Measurements from ENCODE around the gene GJB2. TPM values are rescaled to one million over a fixed set of nuclear protein-coding genes. Genes with fewer than 3 reads are reported as not detected.
"Not testable (repeated sequence)": the region's sequence is repeated elsewhere in the genome, so short reads cannot be mapped to it uniquely, and the experiment has no call there.

The GJB2 gene
- total RNA-seq, 8 experiments from 2014 or later, result 0.05 to 3.6 (median 0.17) TPM; not detected in 3

DNA sequence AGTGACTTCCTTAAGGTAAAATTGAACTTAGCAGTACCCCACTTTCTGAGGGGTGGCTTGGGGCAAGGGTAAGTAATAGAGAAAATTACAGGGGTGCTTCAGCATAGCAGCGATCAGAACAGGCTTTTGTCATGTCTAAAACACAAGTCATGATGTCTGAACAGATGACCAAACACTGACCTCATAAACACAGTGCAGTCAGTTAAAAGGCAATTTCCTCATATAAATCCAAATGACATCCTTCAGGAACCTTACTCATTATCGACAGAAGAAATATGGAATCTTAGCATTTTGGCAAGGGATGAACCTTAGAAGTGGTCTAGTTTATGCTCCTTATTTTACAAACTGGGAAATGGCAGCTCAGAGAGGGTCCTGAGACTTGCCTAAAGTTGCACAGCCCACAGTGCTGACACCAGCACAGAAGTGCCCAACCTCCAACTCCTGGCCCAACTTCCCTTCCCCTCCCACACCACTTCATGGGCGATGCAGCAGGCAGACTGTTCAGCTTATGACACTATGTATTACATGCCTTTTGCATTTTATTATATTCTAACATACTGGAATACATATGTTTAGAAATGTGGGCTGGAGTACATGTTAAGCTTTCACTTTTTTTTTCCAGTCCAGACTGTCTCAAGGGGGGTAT is 35.5 kb downstream of the GJB2 start:
- Histone ChIP-seq H3K27ac (no peak overlapping the region), H3K4me1 (replicated peaks in 1 of 2) (peaks cover 0 to 9% of the 10 kb centered on the region in 2 donors), H3K4me3 (no peak overlapping the region)
- in situ Hi-C loops (cut with MboI; ENCODE audit: low pct_unique_long_range_greater_than_20kb in 2 of 9, low sequenced_read_pairs in 9 of 9, unreplicated experiment in 9 of 9), result no loop called here
- 0 to 69% (median 30%) methylated on average over 1 to 3 of the region's 3 CpGs; no CpG with 5 or more reads in 1 of the 10 experiments for WGBS, 10 experiments
- ATAC-seq (replicated peaks in 6 of 8), result no peak

DNA sequence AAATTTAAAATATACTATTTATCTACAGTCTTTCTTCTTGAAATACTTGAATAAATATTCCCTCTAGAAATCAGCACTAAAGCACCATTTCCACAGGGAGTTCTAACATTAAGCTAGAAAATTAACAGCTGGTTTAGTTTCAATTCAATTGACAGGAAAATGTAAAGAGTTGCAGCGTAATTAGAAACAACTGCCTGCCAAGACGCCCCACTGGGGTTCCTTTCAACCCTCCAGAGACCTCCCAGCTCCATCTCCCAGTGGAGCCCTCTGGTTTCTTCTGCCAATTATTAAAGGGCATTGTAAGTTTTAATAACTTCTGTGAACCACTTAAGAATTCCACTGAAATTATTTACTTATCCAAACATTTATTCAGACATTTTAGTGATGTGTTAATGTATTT is 36.0 kb downstream of the GJB2 start:
- ATAC-seq (replicated peaks in 6 of 8), result no peak

DNA sequence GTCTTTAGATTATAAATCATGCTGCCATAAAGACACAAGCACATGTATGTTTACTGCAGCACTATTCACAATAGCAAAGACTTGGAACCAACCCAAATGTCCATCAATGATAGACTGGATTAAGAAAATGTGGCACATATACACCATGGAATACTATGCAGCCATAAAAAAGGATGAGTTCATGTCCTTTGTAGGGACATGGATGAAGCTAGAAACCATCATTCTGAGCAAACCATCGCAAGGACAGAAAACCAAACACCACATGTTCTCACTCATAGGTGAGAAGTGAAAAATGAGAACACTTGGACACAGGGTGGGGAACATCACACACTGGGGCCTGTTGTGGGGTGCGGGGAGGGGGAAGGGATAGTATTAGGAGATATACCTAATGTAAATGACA is 39.4 kb downstream of the GJB2 start:
- no CpG with 5 or more reads among the region's 2 CpGs for WGBS, 10 experiments
- ATAC-seq (replicated peaks in 6 of 8); H3K27ac ChIP-seq; H3K4me1 ChIP-seq (replicated peaks in 1 of 2); in situ Hi-C loops (cut with MboI; ENCODE audit: low pct_unique_long_range_greater_than_20kb in 2 of 9, low sequenced_read_pairs in 9 of 9, unreplicated experiment in 9 of 9); H3K4me3 ChIP-seq: not testable (repeated sequence)

More for the DNA sequence above, 36.0 kb downstream of the GJB2 start:
- WGBS, 10 experiments, result 0 to 50% (median 24%) methylated on average over 1 to 2 of the region's 2 CpGs; no CpG with 5 or more reads in 2 of the 10 experiments
- in situ Hi-C loops (cut with MboI; ENCODE audit: low pct_unique_long_range_greater_than_20kb in 2 of 9, low sequenced_read_pairs in 9 of 9, unreplicated experiment in 9 of 9), result no loop called here
- H3K4me1 ChIP-seq (replicated peaks in 1 of 2), result peaks cover 0 to 9% of the 10 kb centered on the region in 2 donors
- H3K27ac ChIP-seq, result no peak overlapping the region
- no peak overlapping the region for H3K4me3 ChIP-seq

DNA sequence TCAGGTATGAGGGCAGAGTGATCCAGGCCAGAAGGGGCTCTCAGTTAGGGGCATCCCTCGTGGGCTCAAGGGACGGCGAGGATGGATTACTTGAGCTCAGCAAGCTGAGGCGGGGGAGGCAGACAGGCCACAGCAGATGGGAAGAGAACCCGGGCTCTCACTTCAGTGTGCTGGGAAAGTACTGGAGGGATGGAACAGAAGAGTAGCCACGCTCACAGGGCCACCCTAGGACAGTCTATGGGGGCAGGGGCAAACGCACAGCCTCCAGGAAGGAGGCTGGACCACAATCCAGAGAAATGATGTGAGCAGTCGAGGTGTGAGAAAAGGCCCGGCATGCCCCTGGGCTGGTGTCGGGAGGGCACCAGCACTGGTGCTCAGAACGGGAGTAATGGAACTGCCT is 41.1 kb downstream of the GJB2 start:
- ATAC-seq (replicated peaks in 6 of 8), result no peak
- 55 to 93% (median 68%) methylated on average over 3 to 6 of the region's 11 CpGs; no CpG with 5 or more reads in 4 of the 10 experiments for WGBS, 10 experiments
- no peak overlapping the region for H3K27ac ChIP-seq
- no peaks in the 10 kb centered on the region for H3K4me1 ChIP-seq (replicated peaks in 1 of 2)
- in situ Hi-C loops (cut with MboI; ENCODE audit: low pct_unique_long_range_greater_than_20kb in 2 of 9, low sequenced_read_pairs in 9 of 9, unreplicated experiment in 9 of 9), result no loop called here
- H3K4me3 ChIP-seq, result no peak overlapping the region

DNA sequence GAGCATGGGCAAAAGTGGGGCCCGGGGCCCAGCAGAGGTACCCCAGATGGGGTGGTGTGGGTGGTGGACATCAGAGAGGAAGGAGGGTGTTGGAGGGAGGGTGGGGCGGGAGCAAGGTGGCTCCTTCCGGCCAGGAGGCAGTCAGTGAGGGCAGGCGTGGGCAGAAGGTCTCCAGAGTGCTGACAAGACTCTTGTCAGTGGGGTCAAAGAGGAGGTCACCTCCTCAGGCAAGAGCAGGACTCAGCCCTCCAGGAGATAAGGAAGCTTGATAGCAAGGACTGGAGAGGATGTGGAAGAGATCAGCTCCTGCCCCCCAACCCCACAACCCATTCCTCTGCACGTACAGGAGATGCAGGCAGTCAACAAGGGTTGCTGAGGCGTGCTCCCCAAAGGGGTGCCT is 41.7 kb downstream of the GJB2 start:
- 30 to 100% (median 67%) methylated on average over 1 to 2 of the region's 6 CpGs; no CpG with 5 or more reads in 5 of the 10 experiments for WGBS, 10 experiments
- in situ Hi-C loops (cut with MboI; ENCODE audit: low pct_unique_long_range_greater_than_20kb in 2 of 9, low sequenced_read_pairs in 9 of 9, unreplicated experiment in 9 of 9), result no loop called here
- Histone ChIP-seq H3K4me1 (replicated peaks in 1 of 2) (no peaks in the 10 kb centered on the region), H3K4me3 (no peak overlapping the region), H3K27ac (no peak overlapping the region)
- ATAC-seq (replicated peaks in 6 of 8), result no peak

DNA sequence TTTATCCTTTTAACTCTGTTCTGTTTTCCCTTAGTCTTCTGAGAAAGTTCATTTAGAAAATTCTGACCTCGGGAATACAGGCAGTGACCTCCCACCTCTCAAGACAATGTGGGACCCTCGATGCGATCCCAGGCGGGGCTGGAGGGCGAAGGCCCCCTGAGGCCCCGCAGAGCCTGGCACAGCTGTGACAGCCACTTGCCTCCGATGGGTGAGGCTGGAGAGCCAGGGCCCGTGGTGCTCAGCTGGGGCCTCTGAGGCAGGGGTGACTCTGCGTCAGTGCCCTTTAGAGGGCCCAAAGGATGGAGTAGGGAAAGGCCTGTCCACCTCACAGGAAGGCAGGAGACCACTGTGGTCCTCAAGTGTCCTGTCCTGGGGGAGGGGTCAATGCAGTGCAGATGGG is 42.2 kb downstream of the GJB2 start:
- H3K4me3 ChIP-seq, result no peak overlapping the region
- in situ Hi-C loops (cut with MboI; ENCODE audit: low pct_unique_long_range_greater_than_20kb in 2 of 9, low sequenced_read_pairs in 9 of 9, unreplicated experiment in 9 of 9), result no loop called here
- ATAC-seq (replicated peaks in 6 of 8), result no peak
- no peak overlapping the region for H3K27ac ChIP-seq
- no peaks in the 10 kb centered on the region for H3K4me1 ChIP-seq (replicated peaks in 1 of 2)
- 30 to 100% (median 87%) methylated on average over 1 to 3 of the region's 9 CpGs; no CpG with 5 or more reads in 5 of the 10 experiments for WGBS, 10 experiments

DNA sequence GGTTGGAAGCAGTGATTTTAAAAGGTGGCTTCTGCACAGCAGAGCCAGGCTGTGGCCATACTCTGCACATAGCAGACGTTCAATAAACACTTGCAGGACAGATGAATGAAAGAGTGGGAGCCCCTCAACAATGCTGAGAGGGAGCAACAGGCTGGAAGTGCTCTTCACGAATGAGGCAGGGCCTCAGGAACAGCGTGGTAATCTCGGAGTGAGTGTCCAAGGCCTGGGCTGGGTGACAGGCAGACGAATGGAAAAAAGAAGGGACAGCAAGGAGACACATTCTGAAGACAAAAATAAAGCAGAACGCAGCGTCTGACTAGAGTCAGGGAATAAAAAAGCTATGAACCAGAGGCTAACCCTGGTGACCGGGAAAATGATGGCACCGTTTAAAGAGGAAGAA is 43.0 kb downstream of the GJB2 start:
- no peak overlapping the region for H3K4me3 ChIP-seq
- no peaks in the 10 kb centered on the region for H3K4me1 ChIP-seq (replicated peaks in 1 of 2)
- no peak for ATAC-seq (replicated peaks in 6 of 8)
- in situ Hi-C loops (cut with MboI; ENCODE audit: low pct_unique_long_range_greater_than_20kb in 2 of 9, low sequenced_read_pairs in 9 of 9, unreplicated experiment in 9 of 9), result no loop called here
- 20 to 77% (median 62%) methylated on average over 5 to 9 of the region's 9 CpGs for WGBS, 10 experiments
- H3K27ac ChIP-seq, result no peak overlapping the region

DNA sequence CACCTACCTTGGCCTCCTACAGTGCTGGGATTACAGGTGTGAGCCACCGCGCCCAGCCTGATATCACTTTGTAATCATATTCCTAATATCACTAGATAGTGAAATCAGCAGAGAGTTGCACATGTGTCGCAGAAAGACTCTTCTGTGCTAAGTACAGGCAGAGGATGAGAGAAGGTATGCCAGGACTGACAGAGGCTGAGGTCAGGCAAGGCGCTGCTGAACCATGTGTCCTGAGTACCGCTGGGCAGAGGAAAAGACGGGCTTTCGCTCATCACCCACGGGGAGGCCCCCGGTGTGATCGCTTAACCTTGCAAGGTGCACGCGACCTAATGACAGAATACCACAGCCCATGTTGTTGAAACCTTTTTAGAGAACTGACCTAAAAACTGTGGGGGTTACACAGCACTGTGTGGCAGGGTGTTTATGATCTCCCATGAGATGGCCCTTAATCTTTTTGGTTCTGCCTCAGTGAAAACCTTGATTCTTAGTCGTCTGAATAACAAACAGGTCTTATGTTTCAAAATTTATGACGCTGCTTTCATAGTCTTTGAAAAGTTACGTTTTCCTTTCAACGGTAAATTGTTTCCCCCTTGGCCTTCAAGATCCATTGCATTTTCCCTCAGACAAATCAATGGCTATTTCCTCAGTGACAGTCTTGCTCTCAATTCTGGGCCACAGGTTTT is 44.1 kb downstream of the GJB2 start:
- H3K27ac ChIP-seq, result no peak overlapping the region
- in situ Hi-C loops (cut with MboI; ENCODE audit: low pct_unique_long_range_greater_than_20kb in 2 of 9, low sequenced_read_pairs in 9 of 9, unreplicated experiment in 9 of 9), result no loop called here
- H3K4me1 ChIP-seq (replicated peaks in 1 of 2), result no peaks in the 10 kb centered on the region
- WGBS, 10 experiments, result 15 to 98% (median 79%) methylated on average over 2 to 14 of the region's 16 CpGs
- no peak for ATAC-seq (replicated peaks in 6 of 8)
- no peak overlapping the region for H3K4me3 ChIP-seq

DNA sequence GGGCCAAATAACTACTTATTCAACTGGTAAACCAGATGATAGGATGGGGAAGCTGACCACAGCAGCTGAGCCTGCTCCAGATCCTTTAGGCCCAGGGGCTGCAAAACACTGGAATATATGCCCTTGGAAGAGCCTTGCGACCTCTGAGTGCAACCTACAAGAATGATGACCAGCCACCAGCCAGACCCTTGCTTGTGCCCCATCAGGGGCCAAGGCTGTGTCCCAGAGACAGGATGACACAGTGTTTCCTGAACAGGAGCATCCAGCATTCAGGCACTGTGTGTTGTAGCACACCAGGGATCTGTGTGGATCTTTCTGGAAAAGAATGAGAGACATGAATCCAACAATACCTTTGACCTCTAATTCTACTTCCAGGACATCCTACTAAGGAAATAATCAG is 46.4 kb downstream of the GJB2 start:
- Histone ChIP-seq H3K27ac (no peak overlapping the region), H3K4me3 (no peak overlapping the region), H3K4me1 (replicated peaks in 1 of 2) (no peaks in the 10 kb centered on the region)
- ATAC-seq (replicated peaks in 6 of 8), result no peak
- WGBS, 10 experiments, result 80 to 100% (median 80%) methylated on average over 1 of the region's 1 CpG; no CpG with 5 or more reads in 6 of the 10 experiments
- in situ Hi-C loops (cut with MboI; ENCODE audit: low pct_unique_long_range_greater_than_20kb in 2 of 9, low sequenced_read_pairs in 9 of 9, unreplicated experiment in 9 of 9), result no loop called here

DNA sequence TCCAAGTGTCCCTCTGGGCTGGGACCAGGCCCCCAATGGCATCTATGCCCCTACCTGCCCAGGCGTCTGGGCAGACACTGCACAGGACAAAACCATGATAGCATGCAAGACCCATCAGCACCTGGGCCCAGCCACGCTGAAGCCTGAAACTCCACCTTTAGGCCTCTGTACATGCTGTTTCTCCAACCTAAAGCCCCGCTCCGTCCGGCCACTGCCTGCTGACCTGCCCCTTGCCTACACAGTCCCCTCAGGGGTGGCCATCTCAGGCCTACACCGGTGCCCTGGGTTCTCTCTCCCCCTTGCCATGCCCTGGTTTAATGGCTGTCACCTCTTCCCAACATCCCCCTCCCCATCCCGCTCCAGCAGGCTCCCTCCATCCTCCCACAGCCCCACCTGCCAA is 47.2 kb downstream of the GJB2 start:
- WGBS, 10 experiments, result 0 to 100% (median 60%) methylated on average over 1 to 3 of the region's 7 CpGs; no CpG with 5 or more reads in 7 of the 10 experiments
- H3K4me3 ChIP-seq, result no peak overlapping the region
- no peak for ATAC-seq (replicated peaks in 6 of 8)
- no peak overlapping the region for H3K27ac ChIP-seq
- in situ Hi-C loops (cut with MboI; ENCODE audit: low pct_unique_long_range_greater_than_20kb in 2 of 9, low sequenced_read_pairs in 9 of 9, unreplicated experiment in 9 of 9), result no loop called here
- no peaks in the 10 kb centered on the region for H3K4me1 ChIP-seq (replicated peaks in 1 of 2)

DNA sequence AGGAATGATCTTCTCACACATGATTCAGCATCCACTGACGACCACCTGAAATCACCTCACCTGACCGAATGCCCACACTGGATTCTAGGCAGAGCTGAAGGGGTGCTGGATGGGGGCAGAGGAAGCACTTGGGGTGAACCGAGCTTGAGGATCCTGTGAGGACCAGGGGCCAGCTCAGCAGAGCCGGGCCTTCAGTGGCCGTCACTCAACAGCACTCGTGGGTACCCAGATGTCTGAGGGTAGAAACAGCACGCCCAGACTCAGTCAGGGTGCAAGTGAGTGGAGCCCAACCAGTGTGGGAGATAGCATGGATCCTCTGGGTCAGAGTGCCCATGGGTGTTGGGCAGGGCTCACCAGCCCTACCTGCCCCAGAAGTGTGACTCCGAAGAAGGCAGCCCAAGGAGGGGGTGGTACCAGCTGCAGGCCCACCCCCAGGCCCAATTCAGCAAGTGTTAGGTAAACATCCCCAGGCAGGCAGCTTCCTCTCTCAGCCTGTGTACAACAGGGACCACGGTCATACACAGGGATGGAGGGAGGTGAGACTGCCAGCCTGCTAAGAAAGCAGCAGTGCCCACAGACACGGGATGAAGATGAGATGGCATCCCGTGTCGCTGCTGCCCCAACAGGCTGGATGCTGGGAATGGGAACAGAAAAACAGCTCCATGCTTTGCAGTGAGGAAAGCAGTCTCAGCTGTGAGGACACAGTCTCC is 48.4 kb downstream of the GJB2 start:
- WGBS, 10 experiments, result 20 to 100% (median 55%) methylated on average over 1 to 3 of the region's 12 CpGs; no CpG with 5 or more reads in 4 of the 10 experiments

DNA sequence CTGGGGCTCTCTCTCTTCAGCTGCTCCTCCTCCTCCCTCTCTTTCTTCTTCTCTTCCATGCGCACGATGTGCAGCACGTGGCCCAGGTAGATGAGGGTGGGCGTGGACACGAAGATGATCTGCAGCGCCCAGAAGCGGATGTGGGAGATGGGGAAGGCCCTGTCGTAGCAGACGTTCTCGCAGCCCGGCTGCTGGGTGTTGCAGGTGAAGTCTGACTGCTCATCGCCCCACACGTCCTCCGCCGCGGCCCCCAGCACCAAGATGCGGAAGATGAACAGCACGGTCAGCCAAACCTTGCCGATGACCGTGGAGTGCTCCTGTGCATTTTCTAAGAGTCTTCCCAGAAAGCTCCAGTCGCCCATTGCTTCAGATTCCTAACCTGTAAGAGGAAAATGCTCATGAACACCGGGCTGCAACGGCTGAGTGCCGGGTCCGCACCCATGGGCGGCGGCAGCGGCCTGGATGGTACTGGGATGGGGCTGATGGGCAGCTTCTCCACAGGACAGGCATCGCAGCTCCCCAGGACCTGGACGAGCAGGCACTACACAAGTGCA is 49.7 kb downstream of the GJB2 start:
- WGBS, 10 experiments, result 30 to 97% (median 65%) methylated on average over 2 to 11 of the region's 30 CpGs; no CpG with 5 or more reads in 3 of the 10 experiments
- Histone ChIP-seq H3K27ac (no peak overlapping the region), H3K4me3 (no peak overlapping the region), H3K4me1 (replicated peaks in 1 of 2) (no peaks in the 10 kb centered on the region)
- ATAC-seq (replicated peaks in 6 of 8), result no peak
- in situ Hi-C loops (cut with MboI; ENCODE audit: low pct_unique_long_range_greater_than_20kb in 2 of 9, low sequenced_read_pairs in 9 of 9, unreplicated experiment in 9 of 9), result no loop called here

More for the DNA sequence above, 48.4 kb downstream of the GJB2 start:
- H3K4me1 ChIP-seq (replicated peaks in 1 of 2), result no peaks in the 10 kb centered on the region
- no peak for ATAC-seq (replicated peaks in 6 of 8)
- no peak overlapping the region for H3K4me3 ChIP-seq
- in situ Hi-C loops (cut with MboI; ENCODE audit: low pct_unique_long_range_greater_than_20kb in 2 of 9, low sequenced_read_pairs in 9 of 9, unreplicated experiment in 9 of 9), result no loop called here
- no peak overlapping the region for H3K27ac ChIP-seq
